ENCODE data around the gene SVOPL.

DNA sequence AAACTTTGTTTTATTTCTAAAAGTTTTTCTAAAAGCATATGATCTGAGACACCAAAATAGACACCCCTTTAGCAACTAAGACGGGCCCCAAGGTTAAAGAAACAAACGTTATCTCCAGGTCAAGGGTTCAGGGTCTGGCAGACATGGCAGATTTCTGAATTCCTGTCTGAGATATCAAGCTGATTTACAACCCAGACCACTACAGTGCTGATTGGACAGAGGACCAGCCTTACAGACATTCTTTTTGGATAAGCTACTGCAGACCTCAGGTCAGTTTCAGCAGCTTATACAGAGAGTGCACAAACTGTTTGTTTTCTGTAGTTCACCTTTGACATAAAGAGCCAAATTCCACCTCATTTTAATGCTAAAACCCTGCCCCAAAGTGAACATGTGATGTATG lies 34.8 kb downstream of the SVOPL start:
- peak; percentile 80 for TF ChIP-seq GATA2 (IDR thresholded peaks at IDR 0.05; ENCODE audit: low read depth, low read length)
- TF ChIP-seq GATA3 (IDR thresholded peaks at IDR 0.05; ENCODE audit: low read depth, low read length), result peak; percentile 32; the same call in 1 of the 2 replicates
